Right lobe of liver (tissue), 4 donors: Measurements from ENCODE around the gene CRACR2B.

Source experiments
- CTCF ChIP-seq, 4 donors: fragments of 200-600 bp in 3 of 4; fragments of 450-650 bp in 1 of 4; IDR thresholded peaks; one replicate each; pipeline versions ENCODE4 v1.5.1 to v1.8.0; 2016 to 2022; ENCODE audit warnings: antibody characterized with exemption in 4 of 4, mild to moderate bottlenecking in 2 of 4
- POLR2A ChIP-seq: fragments of 450-650 bp; IDR thresholded peaks from one replicate; pipeline ENCODE4 v1.6.1; 2017; ENCODE audit warnings: antibody characterized with exemption, mild to moderate bottlenecking
- donor health status: DM: no; HTN: no; CAD: no.
- donor health status: DM: no; HTN: no; CAD: no.
- donor health status: DM: no; HTN: yes; CAD: no.

DNA sequence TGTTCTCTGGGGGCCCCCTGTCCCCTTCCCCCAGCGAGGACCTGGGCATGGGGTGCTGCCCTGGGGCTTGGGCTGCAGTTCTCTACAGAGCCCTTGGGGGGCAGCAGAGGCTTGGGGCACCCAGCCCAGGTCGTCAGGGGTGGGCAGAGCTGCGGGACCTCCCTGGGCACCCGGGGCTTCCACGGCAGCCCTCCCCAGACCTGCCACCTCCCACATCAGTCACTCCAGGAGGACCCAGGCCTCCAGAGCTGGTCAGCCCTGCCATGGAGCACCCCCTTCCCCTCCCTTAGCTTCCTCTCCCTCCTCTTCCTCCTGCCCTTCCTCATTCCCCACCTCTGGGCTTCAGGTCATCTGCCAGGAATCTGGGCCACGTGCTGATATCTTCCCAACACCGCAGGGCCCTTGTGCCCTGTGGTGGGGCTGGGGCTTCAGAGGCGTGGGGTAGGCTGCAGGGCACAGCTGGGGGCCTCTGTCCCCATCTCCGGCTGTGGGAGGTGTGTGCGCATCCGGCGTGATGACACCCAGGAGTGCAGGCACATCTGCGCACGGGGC is 20.7 kb downstream of the CRACR2B start:
- TF ChIP-seq POLR2A (no peak), CTCF (IDR thresholded peaks at IDR 0.05) (peak; percentile 74 to 90 (median 86))
